Measurements from ENCODE around the gene DUSP22. TPM values are rescaled to one million over a fixed set of nuclear protein-coding genes. Genes with fewer than 3 reads are reported as not detected.

The DUSP22 gene
- total RNA-seq, 2 experiments from 2014 or later: 35.3 to 36.7 TPM

GRCh38 chr6:336159-337114, 44.1 kb downstream of the DUSP22 start:
- no peaks in the 10 kb centered on the region for H3K27me3 Mint-ChIP-seq
- peaks cover 3% of the 10 kb centered on the region for H3K36me3 Mint-ChIP-seq (ENCODE audit: low read depth)
- peaks cover 59% of the 10 kb centered on the region for H3K4me1 Mint-ChIP-seq
- peak overlapping the region; percentile 86 for H3K27ac Mint-ChIP-seq
- H3K9me3 Mint-ChIP-seq: no peaks in the 10 kb centered on the region
- DNase-seq: peak; percentile 49
- ChIA-PET CTCF (interaction anchor here (1.0 to 3.1 kb wide), 2 partner anchors 13 to 18 kb away, joined by 3 to 10 read pairs; no protein-coding TSS in a partner anchor), POLR2A (no interaction called here)
- H3K4me3 Mint-ChIP-seq: peak overlapping the region; percentile 22

- Mint-ChIP-seq H3K4me1 (peaks cover 66% of the 10 kb centered on the region), H3K9me3 (no peaks in the 10 kb centered on the region), H3K27me3 (no peaks in the 10 kb centered on the region), H3K27ac (peak overlapping the region; percentile 52), H3K36me3 (ENCODE audit: low read depth) (peaks cover 8% of the 10 kb centered on the region), H3K4me3 (peak overlapping the region; percentile 39)
- no peak for DNase-seq
- ChIA-PET POLR2A (interaction anchor here (0.6 kb wide), 1 partner anchor 16 kb away, joined by 4 read pairs; no protein-coding TSS in a partner anchor), CTCF (interaction anchor here (0.6 to 3.1 kb wide), 5 partner anchors 11 to 148 kb away, joined by 3 to 10 read pairs (median 4); partner anchors contain the start of gene IRF4)
Measured at GRCh38 chr6:337805-338368, 45.6 kb downstream of the DUSP22 start.

GRCh38 chr6:338815-339262, 46.6 kb downstream of the DUSP22 start:
- Mint-ChIP-seq H3K4me3 (peak overlapping the region; percentile 17), H3K27me3 (no peaks in the 10 kb centered on the region), H3K4me1 (peaks cover 62% of the 10 kb centered on the region), H3K36me3 (ENCODE audit: low read depth) (peaks cover 8% of the 10 kb centered on the region), H3K9me3 (no peaks in the 10 kb centered on the region), H3K27ac (peak overlapping the region; percentile 88)
- DNase-seq: peak; percentile 54
- CTCF ChIA-PET: interaction anchor here (0.6 to 3.1 kb wide), 7 partner anchors 9 to 122 kb away, joined by 3 to 10 read pairs (median 3); no protein-coding TSS in a partner anchor
- POLR2A ChIA-PET: interaction anchor here (0.5 kb wide), 1 partner anchor 21 kb away, joined by 3 read pairs; no protein-coding TSS in a partner anchor

GRCh38 chr6:339480-339879, 47.2 kb downstream of the DUSP22 start:
- peaks cover 62% of the 10 kb centered on the region for H3K4me1 Mint-ChIP-seq
- H3K27me3 Mint-ChIP-seq: no peaks in the 10 kb centered on the region
- peak; percentile 48 for DNase-seq
- H3K9me3 Mint-ChIP-seq: no peaks in the 10 kb centered on the region
- peak overlapping the region; percentile 88 for H3K27ac Mint-ChIP-seq
- ChIA-PET POLR2A (interaction anchor here (0.5 kb wide), 1 partner anchor 22 kb away, joined by 3 read pairs; no protein-coding TSS in a partner anchor), CTCF (interaction anchor here (0.6 to 1.1 kb wide), 5 partner anchors 10 to 450 kb away, joined by 3 read pairs; no protein-coding TSS in a partner anchor)
- peak overlapping the region; percentile 17 for H3K4me3 Mint-ChIP-seq
- peaks cover 8% of the 10 kb centered on the region for H3K36me3 Mint-ChIP-seq (ENCODE audit: low read depth)

- POLR2A ChIA-PET: no interaction called here
- no peak for DNase-seq
- CTCF ChIA-PET: interaction anchor here (0.8 to 1.1 kb wide), 3 partner anchors 11 to 29 kb away, joined by 3 read pairs; no protein-coding TSS in a partner anchor
- peak overlapping the region; percentile 88 for H3K27ac Mint-ChIP-seq
- no peaks in the 10 kb centered on the region for H3K27me3 Mint-ChIP-seq
- H3K36me3 Mint-ChIP-seq (ENCODE audit: low read depth): peaks cover 8% of the 10 kb centered on the region
- no peaks in the 10 kb centered on the region for H3K9me3 Mint-ChIP-seq
- peaks cover 64% of the 10 kb centered on the region for H3K4me1 Mint-ChIP-seq
- peak overlapping the region; percentile 17 for H3K4me3 Mint-ChIP-seq
Measured at GRCh38 chr6:340186-340955, 48.1 kb downstream of the DUSP22 start.

- Mint-ChIP-seq H3K4me1 (peaks cover 57% of the 10 kb centered on the region), H3K27ac (no peak overlapping the region), H3K4me3 (no peak overlapping the region), H3K9me3 (no peaks in the 10 kb centered on the region), H3K27me3 (no peaks in the 10 kb centered on the region), H3K36me3 (ENCODE audit: low read depth) (peaks cover 8% of the 10 kb centered on the region)
- no peak for DNase-seq
- POLR2A ChIA-PET: no interaction called here
- CTCF ChIA-PET: interaction anchor here (1.2 kb wide), 1 partner anchor 22 kb away, joined by 3 read pairs; no protein-coding TSS in a partner anchor
Measured at GRCh38 chr6:340991-341827, 48.9 kb downstream of the DUSP22 start.

GRCh38 chr6:341914-342831, 49.9 kb downstream of the DUSP22 start:
- Mint-ChIP-seq H3K27ac (no peak overlapping the region), H3K4me3 (no peak overlapping the region), H3K36me3 (ENCODE audit: low read depth) (peaks cover 8% of the 10 kb centered on the region), H3K9me3 (no peaks in the 10 kb centered on the region), H3K27me3 (no peaks in the 10 kb centered on the region), H3K4me1 (peaks cover 47% of the 10 kb centered on the region)
- no peak for DNase-seq
- CTCF ChIA-PET: interaction anchor here (1.0 to 1.2 kb wide), 2 partner anchors 10 to 21 kb away, joined by 3 read pairs; no protein-coding TSS in a partner anchor
- POLR2A ChIA-PET: interaction anchor here (0.6 kb wide), 1 partner anchor 23 kb away, joined by 4 read pairs; no protein-coding TSS in a partner anchor

GRCh38 chr6:342832-343179, 50.5 kb downstream of the DUSP22 start:
- ChIA-PET CTCF (interaction anchor here (1.0 to 1.2 kb wide), 2 partner anchors 9 to 20 kb away, joined by 3 read pairs; no protein-coding TSS in a partner anchor), POLR2A (no interaction called here)
- H3K36me3 Mint-ChIP-seq (ENCODE audit: low read depth): peaks cover 8% of the 10 kb centered on the region

GRCh38 chr6:343226-343935, 51.1 kb downstream of the DUSP22 start:
- CTCF ChIA-PET: interaction anchor here (1.0 kb wide), 1 partner anchor 8 kb away, joined by 3 read pairs; no protein-coding TSS in a partner anchor
- no peaks in the 10 kb centered on the region for H3K27me3 Mint-ChIP-seq
- no peaks in the 10 kb centered on the region for H3K9me3 Mint-ChIP-seq
- no peak overlapping the region for H3K27ac Mint-ChIP-seq
- peaks cover 36% of the 10 kb centered on the region for H3K4me1 Mint-ChIP-seq
- H3K4me3 Mint-ChIP-seq: no peak overlapping the region
- no peak for DNase-seq
- peaks cover 8% of the 10 kb centered on the region for H3K36me3 Mint-ChIP-seq (ENCODE audit: low read depth)
- POLR2A ChIA-PET: no interaction called here

More at GRCh38 chr6:342832-343179, 50.5 kb downstream of the DUSP22 start:
- Mint-ChIP-seq H3K9me3 (no peaks in the 10 kb centered on the region), H3K4me1 (peaks cover 41% of the 10 kb centered on the region), H3K27ac (no peak overlapping the region), H3K4me3 (no peak overlapping the region), H3K27me3 (no peaks in the 10 kb centered on the region)
- no peak for DNase-seq

All from activated CD4-positive, alpha-beta T cell treated with anti-CD3 and anti-CD28 coated beads, Interleukin-2, amount 10 ng/mL, durations not matched to agents 7 days and 5 days (primary cell).